Testis (tissue), 3 donors: ENCODE measurements around the gene CREB3L2. TPM values are rescaled to one million over a fixed set of nuclear protein-coding genes. Genes with fewer than 3 reads are reported as not detected.

ENCODE experiments used
- DNase-seq: peaks from one replicate; pipeline ENCODE4 v3.0.0-alpha.2; 2019
- H3K27ac ChIP-seq, 2 donors: fragments of 200-600 bp; sonication (generic); one replicate each; pipeline ENCODE4 v1.5.1; 2019
- H3K27me3 ChIP-seq: fragments of 200-600 bp; sonication (generic); one replicate; pipeline ENCODE4 v1.5.1; 2019
- H3K36me3 ChIP-seq: fragments of 200-600 bp; sonication (generic); one replicate; pipeline ENCODE4 v1.5.1; 2017; ENCODE audit warnings: low read depth; ENCODE audit errors: missing control alignments
- H3K4me1 ChIP-seq: fragments of 200-600 bp; sonication (generic); one replicate; pipeline ENCODE4 v1.5.1; 2019
- H3K4me3 ChIP-seq, 2 donors: fragments of 200-600 bp; sonication (generic); one replicate each; pipeline ENCODE4 v1.5.1; 2017 to 2019
- H3K9me3 ChIP-seq: fragments of 200-600 bp; sonication (generic); one replicate; pipeline ENCODE4 v1.5.1; 2017
- POLR2A ChIP-seq: fragments of 450-650 bp; IDR thresholded peaks from one replicate; pipeline ENCODE4 v1.6.1; 2017; ENCODE audit warnings: antibody characterized with exemption, mild to moderate bottlenecking, moderate library complexity
- WGBS, 2 donors: methylation state at CpG; one replicate each; pipeline ENCODE4 v1.1.5; 2018; 5-methylcytosine and 5-hydroxymethylcytosine counted together
- intact Hi-C: fragments of 100-400 bp; cut with DNase I; formaldehyde crosslinking; loops from one replicate; pipeline ENCODE4 v1.15.1; 2023; ENCODE audit warnings: low total_unique reads
- polyA plus RNA-seq: library from polyadenylated mRNA; stranded (reverse); fragments of 350-450 nt; fragmentation: Illumina TruSeq; extraction: RNeasy Lipid Tissue Mini Kit (QIAGEN cat#74804); gene quantifications from one replicate; pipeline ENCODE4 v1.2.3, GENCODE V29; 2014; ENCODE audit warnings: low read depth, low replicate concordance; ENCODE audit not compliant: insufficient read depth
- total RNA-seq, 2 donors: library from RNA; depleted of rRNA; stranded (reverse); fragments of >200 nt; gene quantifications; one replicate each; pipeline ENCODE4 v1.2.3, GENCODE V29; 2016
- TF ChIP-seq, protein P1 (sequence below), 3 experiments: fragments of 450-650 bp in 2 of 3; fragments of 200-600 bp in 1 of 3; sonication (generic) in 1 of 3; IDR thresholded peaks; one replicate each; pipeline ENCODE4 v1.5.1; 2016 to 2019; ENCODE audit warnings: antibody characterized with exemption in 3 of 3, mild to moderate bottlenecking in 2 of 3, moderate library complexity in 1 of 3

CREB3L2 gene
- total and polyA plus RNA-seq, 3 donors from 2014 or later: 22.0 to 23.9 (median 23.4) TPM

DNA sequence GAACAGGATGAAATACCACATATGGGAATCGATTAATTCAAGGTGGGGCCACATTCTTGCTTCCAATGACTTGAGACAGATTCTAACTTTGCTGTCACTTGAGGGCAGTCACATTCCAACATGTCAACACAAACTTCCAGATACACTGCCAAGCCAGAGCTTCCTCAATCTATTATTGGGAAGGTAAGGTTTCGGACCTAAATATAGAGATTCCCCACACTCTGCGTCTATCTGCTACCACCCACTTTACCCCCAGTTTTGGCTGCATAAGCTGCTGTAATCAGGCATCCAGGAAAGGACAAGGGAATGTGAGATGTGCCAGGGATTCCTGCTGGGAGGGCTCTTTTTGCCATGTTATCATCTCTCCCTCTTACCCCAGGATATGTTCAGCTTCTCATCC is 134.6 kb downstream of the CREB3L2 start:
- H3K36me3 ChIP-seq: no peaks in the 10 kb centered on the region
- no peaks in the 10 kb centered on the region for H3K4me1 ChIP-seq
- no peak overlapping the region for H3K27ac ChIP-seq
- WGBS, 2 donors: 91 to 95% methylated on average over 3 of the region's 3 CpGs
- no peak for DNase-seq
- H3K9me3 ChIP-seq: no peaks in the 10 kb centered on the region
- no peak overlapping the region for H3K4me3 ChIP-seq
- intact Hi-C loops: no loop called here
- H3K27me3 ChIP-seq: no peaks in the 10 kb centered on the region
- TF ChIP-seq, protein P1, sequence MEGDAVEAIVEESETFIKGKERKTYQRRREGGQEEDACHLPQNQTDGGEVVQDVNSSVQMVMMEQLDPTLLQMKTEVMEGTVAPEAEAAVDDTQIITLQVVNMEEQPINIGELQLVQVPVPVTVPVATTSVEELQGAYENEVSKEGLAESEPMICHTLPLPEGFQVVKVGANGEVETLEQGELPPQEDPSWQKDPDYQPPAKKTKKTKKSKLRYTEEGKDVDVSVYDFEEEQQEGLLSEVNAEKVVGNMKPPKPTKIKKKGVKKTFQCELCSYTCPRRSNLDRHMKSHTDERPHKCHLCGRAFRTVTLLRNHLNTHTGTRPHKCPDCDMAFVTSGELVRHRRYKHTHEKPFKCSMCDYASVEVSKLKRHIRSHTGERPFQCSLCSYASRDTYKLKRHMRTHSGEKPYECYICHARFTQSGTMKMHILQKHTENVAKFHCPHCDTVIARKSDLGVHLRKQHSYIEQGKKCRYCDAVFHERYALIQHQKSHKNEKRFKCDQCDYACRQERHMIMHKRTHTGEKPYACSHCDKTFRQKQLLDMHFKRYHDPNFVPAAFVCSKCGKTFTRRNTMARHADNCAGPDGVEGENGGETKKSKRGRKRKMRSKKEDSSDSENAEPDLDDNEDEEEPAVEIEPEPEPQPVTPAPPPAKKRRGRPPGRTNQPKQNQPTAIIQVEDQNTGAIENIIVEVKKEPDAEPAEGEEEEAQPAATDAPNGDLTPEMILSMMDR (IDR thresholded peaks at IDR 0.05): no peak
- TF ChIP-seq POLR2A: no peak

DNA sequence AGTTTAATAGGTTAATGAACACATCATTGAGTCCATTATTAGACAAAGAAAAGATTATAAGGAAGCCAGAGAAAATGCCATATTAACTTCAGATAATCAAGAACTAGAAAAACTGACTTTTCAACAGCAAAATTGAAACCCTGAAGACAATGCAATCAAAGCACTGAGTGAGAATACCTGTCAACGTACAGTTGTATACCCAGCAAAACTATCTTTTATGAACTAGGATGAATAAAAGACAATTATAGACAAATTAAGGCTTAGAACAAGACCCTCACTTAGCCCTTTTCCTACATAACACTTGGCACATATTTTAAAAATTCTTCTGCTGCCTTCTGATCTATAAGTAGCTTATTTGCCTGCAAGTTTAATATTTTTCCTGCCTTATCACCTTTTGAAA is 136.1 kb downstream of the CREB3L2 start:
- intact Hi-C loops: no loop called here
- Histone ChIP-seq H3K4me1 (no peaks in the 10 kb centered on the region), H3K27ac (no peak overlapping the region), H3K27me3 (no peaks in the 10 kb centered on the region), H3K9me3 (no peaks in the 10 kb centered on the region), H3K36me3 (no peaks in the 10 kb centered on the region), H3K4me3 (no peak overlapping the region)
- DNase-seq: no peak
- TF ChIP-seq, protein P1 (IDR thresholded peaks at IDR 0.05): no peak
- no peak for TF ChIP-seq POLR2A
- 92 to 100% methylated on average over 1 of the region's 1 CpG for WGBS, 2 donors

DNA sequence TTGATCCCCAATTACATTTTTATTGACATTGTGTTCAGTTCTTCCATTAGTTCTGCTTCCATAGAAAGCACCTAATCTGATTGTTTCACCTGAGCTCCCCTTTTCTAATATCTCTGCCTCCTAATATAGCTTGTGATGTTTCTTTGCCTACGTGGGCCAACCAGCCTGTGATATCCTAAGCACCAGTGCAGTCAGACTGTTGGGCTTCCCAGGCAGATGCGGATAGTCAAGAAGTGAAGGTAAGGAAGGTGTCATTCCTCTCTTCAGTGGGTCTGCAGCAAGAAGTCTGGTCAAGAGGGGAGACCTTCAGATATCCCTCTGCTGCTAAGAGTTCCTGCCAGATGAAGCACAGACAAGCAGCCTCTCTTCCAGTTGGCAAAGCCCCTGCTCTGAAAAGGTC is 138.9 kb downstream of the CREB3L2 start:
- H3K27me3 ChIP-seq: no peaks in the 10 kb centered on the region
- no peaks in the 10 kb centered on the region for H3K4me1 ChIP-seq
- no peaks in the 10 kb centered on the region for H3K36me3 ChIP-seq
- H3K27ac ChIP-seq: peak overlapping the region in 1 of 2 donors; percentile 3
- no peak for DNase-seq
- intact Hi-C loops: no loop called here
- 94 to 96% methylated on average over 2 of the region's 2 CpGs for WGBS, 2 donors
- H3K9me3 ChIP-seq: no peaks in the 10 kb centered on the region
- TF ChIP-seq, protein P1 (IDR thresholded peaks at IDR 0.05): no peak
- no peak for TF ChIP-seq POLR2A
- no peak overlapping the region for H3K4me3 ChIP-seq

DNA sequence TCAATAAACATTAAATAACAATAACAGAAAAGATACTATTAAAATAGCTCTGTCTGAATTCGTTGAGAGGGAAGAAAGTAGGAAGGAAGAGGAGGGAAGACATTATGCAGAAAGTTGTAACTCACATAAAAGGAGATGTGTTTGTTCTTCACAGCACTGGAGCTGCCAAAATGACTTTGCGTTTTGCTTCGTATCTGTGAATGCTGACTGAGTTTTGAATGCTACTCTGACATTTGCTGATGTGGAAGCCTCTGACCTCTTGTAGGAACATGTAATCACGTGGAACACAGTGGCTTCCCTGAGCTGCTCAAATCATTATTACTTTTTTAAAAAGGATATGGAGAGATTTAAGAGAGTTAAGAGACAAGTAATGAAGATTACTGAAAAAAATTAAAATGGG is 139.5 kb downstream of the CREB3L2 start:
- Histone ChIP-seq H3K36me3 (no peaks in the 10 kb centered on the region), H3K4me1 (no peaks in the 10 kb centered on the region), H3K9me3 (no peaks in the 10 kb centered on the region), H3K27me3 (no peaks in the 10 kb centered on the region), H3K27ac (peak overlapping the region in 1 of 2 donors; percentile 3), H3K4me3 (no peak overlapping the region)
- 35 to 43% methylated on average over 4 of the region's 4 CpGs for WGBS, 2 donors
- intact Hi-C loops: no loop called here
- TF ChIP-seq, protein P1 (IDR thresholded peaks at IDR 0.05): no peak
- TF ChIP-seq POLR2A: no peak
- no peak for DNase-seq

DNA sequence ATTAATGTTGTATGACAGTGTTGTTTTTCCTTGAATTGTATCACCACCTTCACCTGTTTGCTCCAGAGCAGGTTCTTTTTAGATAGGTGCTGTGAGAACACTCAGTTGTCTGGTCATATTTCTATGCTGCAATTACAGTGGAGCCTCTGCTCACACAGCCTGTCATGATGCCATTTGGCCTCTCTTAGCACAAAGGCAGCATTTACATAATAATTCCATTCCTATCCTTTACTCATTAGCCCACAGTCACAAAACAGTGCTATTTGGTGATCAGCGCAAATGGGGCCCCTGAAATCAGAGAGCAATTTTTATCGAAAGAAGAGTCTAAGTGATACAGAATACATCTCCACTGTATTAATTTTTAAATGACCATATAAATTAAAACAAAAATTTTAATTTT is 141.3 kb downstream of the CREB3L2 start:
- intact Hi-C loops: no loop called here
- Histone ChIP-seq H3K36me3 (no peaks in the 10 kb centered on the region), H3K27me3 (no peaks in the 10 kb centered on the region), H3K4me3 (no peak overlapping the region), H3K27ac (no peak overlapping the region), H3K4me1 (no peaks in the 10 kb centered on the region), H3K9me3 (no peaks in the 10 kb centered on the region)
- WGBS, 2 donors: 95 to 96% methylated on average over 2 of the region's 2 CpGs
- TF ChIP-seq POLR2A: no peak
- TF ChIP-seq, protein P1 (IDR thresholded peaks at IDR 0.05): no peak
- DNase-seq: no peak
